ENCODE data around the gene DNAJA2.

DNA sequence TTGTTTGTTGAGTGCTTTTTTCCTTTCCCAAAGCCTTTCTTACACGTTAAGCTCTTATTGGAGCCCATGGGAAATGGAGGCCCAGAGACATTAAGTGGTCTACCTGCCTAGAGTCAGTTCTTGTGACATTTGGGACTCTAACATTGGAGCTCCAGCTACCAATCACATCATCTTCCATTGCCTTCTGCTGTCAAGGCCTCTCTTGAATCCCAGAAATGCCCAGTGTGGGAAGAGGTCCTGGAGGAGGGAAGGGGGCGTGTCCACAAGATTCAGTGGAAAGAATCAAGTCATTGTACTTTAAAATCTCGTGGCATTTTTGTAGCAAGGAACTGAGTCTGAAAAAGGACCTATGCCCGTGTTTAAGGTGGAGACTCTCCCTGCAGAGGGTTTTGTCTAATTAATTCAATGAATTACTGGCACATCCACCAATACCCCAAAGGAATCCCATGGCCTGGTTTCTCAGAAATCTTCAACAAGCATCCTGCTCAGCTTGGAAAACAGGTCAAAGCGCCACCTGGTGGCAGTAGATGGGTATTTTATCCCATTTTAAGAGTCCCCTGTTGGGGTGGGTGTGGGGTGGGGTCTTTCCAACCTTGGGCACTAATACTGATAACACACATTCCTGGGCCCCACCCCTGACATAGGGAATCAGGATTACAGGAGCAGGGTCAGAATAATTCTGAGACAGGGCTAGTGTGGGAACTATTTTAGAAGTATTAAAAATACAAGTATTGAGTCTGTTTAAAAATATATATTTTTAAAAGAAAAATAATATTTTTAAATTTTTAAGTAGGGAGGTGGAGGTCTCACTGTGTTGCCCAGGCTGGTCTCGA lies 64.7 kb downstream of the DNAJA2 start:
- TF ChIP-seq, protein P1, sequence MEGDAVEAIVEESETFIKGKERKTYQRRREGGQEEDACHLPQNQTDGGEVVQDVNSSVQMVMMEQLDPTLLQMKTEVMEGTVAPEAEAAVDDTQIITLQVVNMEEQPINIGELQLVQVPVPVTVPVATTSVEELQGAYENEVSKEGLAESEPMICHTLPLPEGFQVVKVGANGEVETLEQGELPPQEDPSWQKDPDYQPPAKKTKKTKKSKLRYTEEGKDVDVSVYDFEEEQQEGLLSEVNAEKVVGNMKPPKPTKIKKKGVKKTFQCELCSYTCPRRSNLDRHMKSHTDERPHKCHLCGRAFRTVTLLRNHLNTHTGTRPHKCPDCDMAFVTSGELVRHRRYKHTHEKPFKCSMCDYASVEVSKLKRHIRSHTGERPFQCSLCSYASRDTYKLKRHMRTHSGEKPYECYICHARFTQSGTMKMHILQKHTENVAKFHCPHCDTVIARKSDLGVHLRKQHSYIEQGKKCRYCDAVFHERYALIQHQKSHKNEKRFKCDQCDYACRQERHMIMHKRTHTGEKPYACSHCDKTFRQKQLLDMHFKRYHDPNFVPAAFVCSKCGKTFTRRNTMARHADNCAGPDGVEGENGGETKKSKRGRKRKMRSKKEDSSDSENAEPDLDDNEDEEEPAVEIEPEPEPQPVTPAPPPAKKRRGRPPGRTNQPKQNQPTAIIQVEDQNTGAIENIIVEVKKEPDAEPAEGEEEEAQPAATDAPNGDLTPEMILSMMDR (conservative IDR thresholded peaks at IDR 0.05 in 1 of 2, IDR thresholded peaks at IDR 0.05 in 1 of 2; ENCODE audit: extremely low read depth in 1 of 2, insufficient read depth in 1 of 2, low read depth in 1 of 2, low read length in 2 of 2), result peak; percentile 38 to 71
- no peak for TF ChIP-seq EZH2 (IDR thresholded peaks at IDR 0.05; ENCODE audit: borderline replicate concordance, low read length)
